IPS-18c (cell line): ENCODE results near the gene ARMS2.

Experiments
- H3K4me3 ChIP-seq: 2 replicates; pipeline ENCODE4 v1.7.0; 2013; ENCODE audit warnings: low read depth, mild to moderate bottlenecking, low read length, moderate library complexity; ENCODE audit not compliant: insufficient read depth
- H3K9me3 ChIP-seq: one replicate; pipeline ENCODE4 v1.6.1; 2013; ENCODE audit warnings: mild to moderate bottlenecking, low read length, moderate library complexity; ENCODE audit not compliant: control insufficient read depth, insufficient read depth

ARMS2 gene

GRCh38 chr10:122499012-122499411 lies 44.6 kb downstream of the ARMS2 start:
- no peak overlapping the region for H3K4me3 ChIP-seq
- no peaks in the 10 kb centered on the region for H3K9me3 ChIP-seq

- H3K9me3 ChIP-seq = no peaks in the 10 kb centered on the region
- H3K4me3 ChIP-seq = no peak overlapping the region
Measured at GRCh38 chr10:122499491-122499941, 45.1 kb downstream of the ARMS2 start.

- no peaks in the 10 kb centered on the region for H3K9me3 ChIP-seq
- no peak overlapping the region for H3K4me3 ChIP-seq
Measured at GRCh38 chr10:122500194-122500593, 45.7 kb downstream of the ARMS2 start.

- H3K4me3 ChIP-seq = no peak overlapping the region
Measured at GRCh38 chr10:122500726-122501125, 46.3 kb downstream of the ARMS2 start.

GRCh38 chr10:122503012-122503411 lies 48.6 kb downstream of the ARMS2 start:
- no peak overlapping the region for H3K4me3 ChIP-seq
- H3K9me3 ChIP-seq = no peaks in the 10 kb centered on the region

More at GRCh38 chr10:122500726-122501125, 46.3 kb downstream of the ARMS2 start:
- H3K9me3 ChIP-seq = no peaks in the 10 kb centered on the region

- Histone ChIP-seq H3K9me3 (no peaks in the 10 kb centered on the region), H3K4me3 (no peak overlapping the region)
Measured at GRCh38 chr10:122503886-122504609, 49.6 kb downstream of the ARMS2 start.

- H3K4me3 ChIP-seq = no peak overlapping the region
- H3K9me3 ChIP-seq = no peaks in the 10 kb centered on the region
Measured at GRCh38 chr10:122504610-122504950, 50.1 kb downstream of the ARMS2 start.

- Histone ChIP-seq H3K9me3 (no peaks in the 10 kb centered on the region), H3K4me3 (no peak overlapping the region)
Measured at GRCh38 chr10:122505011-122505410, 50.6 kb downstream of the ARMS2 start.

- Histone ChIP-seq H3K9me3 (no peaks in the 10 kb centered on the region), H3K4me3 (no peak overlapping the region)
Measured at GRCh38 chr10:122505885-122506645, 51.6 kb downstream of the ARMS2 start.
